ENCODE data around the gene TUG1.

The TUG1 gene

GRCh38 chr22:30968924-30969531, at the start of gene TUG1:
TSS of gene TUG1 (plus strand) at chr22:30969265.
- H3K4me1 Mint-ChIP-seq: peaks cover 38% of the 10 kb centered on the region

GRCh38 chr22:30919973-30920372, 49.1 kb upstream of the TUG1 start:
- Mint-ChIP-seq H3K27me3 (no peaks in the 10 kb centered on the region), H3K36me3 (ENCODE audit: insufficient read depth) (peaks cover 11% of the 10 kb centered on the region), H3K4me1 (peaks cover 6% of the 10 kb centered on the region), H3K4me3 (peak overlapping the region; percentile 55), H3K27ac (ENCODE audit: low read depth) (no peak overlapping the region), H3K9me3 (no peaks in the 10 kb centered on the region)
- ATAC-seq (replicated peaks; ENCODE audit: extremely low read depth, poor library complexity, severe bottlenecking): no peak
- no peak for DNase-seq (ENCODE audit: low spot score in 2 of 2)

More at GRCh38 chr22:30968924-30969531, at the start of gene TUG1:
- DNase-seq (ENCODE audit: low spot score in 2 of 2): peak; percentile 94 to 97
- H3K27me3 Mint-ChIP-seq: no peaks in the 10 kb centered on the region
- ATAC-seq (replicated peaks; ENCODE audit: extremely low read depth, poor library complexity, severe bottlenecking): peak; percentile 92
- peaks cover 5% of the 10 kb centered on the region for H3K9me3 Mint-ChIP-seq
- peak within 1 kb of the TSS; percentile 90 for H3K27ac Mint-ChIP-seq (ENCODE audit: low read depth)
- peak within 1 kb of the TSS; percentile 81 for H3K4me3 Mint-ChIP-seq
- peaks cover 19% of the 10 kb centered on the region for H3K36me3 Mint-ChIP-seq (ENCODE audit: insufficient read depth)

- DNase-seq (ENCODE audit: low spot score in 2 of 2) (peak; percentile 67 to 75), ATAC-seq (replicated peaks; ENCODE audit: extremely low read depth, poor library complexity, severe bottlenecking) (peak; percentile 66)
- Mint-ChIP-seq H3K36me3 (ENCODE audit: insufficient read depth) (peaks cover 12% of the 10 kb centered on the region), H3K27ac (ENCODE audit: low read depth) (no peak overlapping the region), H3K9me3 (no peaks in the 10 kb centered on the region), H3K27me3 (no peaks in the 10 kb centered on the region), H3K4me1 (peaks cover 6% of the 10 kb centered on the region), H3K4me3 (peak overlapping the region; percentile 55)
Measured at GRCh38 chr22:30920407-30920806, 48.7 kb upstream of the TUG1 start.

- peak overlapping the region; percentile 66 for H3K4me3 Mint-ChIP-seq
- ATAC-seq (replicated peaks; ENCODE audit: extremely low read depth, poor library complexity, severe bottlenecking): no peak
- H3K36me3 Mint-ChIP-seq (ENCODE audit: insufficient read depth): peaks cover 16% of the 10 kb centered on the region
Measured at GRCh38 chr22:30921108-30921507, 48.0 kb upstream of the TUG1 start.

GRCh38 chr22:30922151-30922611, 46.9 kb upstream of the TUG1 start:
- DNase-seq (ENCODE audit: low spot score in 2 of 2) (peak; percentile 47 to 64), ATAC-seq (replicated peaks; ENCODE audit: extremely low read depth, poor library complexity, severe bottlenecking) (peak; percentile 79)
- H3K9me3 Mint-ChIP-seq: no peaks in the 10 kb centered on the region
- H3K27ac Mint-ChIP-seq (ENCODE audit: low read depth): peak overlapping the region; percentile 84
- peaks cover 6% of the 10 kb centered on the region for H3K4me1 Mint-ChIP-seq
- no peaks in the 10 kb centered on the region for H3K27me3 Mint-ChIP-seq
- peak overlapping the region; percentile 66 for H3K4me3 Mint-ChIP-seq
- peaks cover 21% of the 10 kb centered on the region for H3K36me3 Mint-ChIP-seq (ENCODE audit: insufficient read depth)

More at GRCh38 chr22:30921108-30921507, 48.0 kb upstream of the TUG1 start:
- no peak overlapping the region for H3K27ac Mint-ChIP-seq (ENCODE audit: low read depth)
- peaks cover 6% of the 10 kb centered on the region for H3K4me1 Mint-ChIP-seq
- H3K27me3 Mint-ChIP-seq: no peaks in the 10 kb centered on the region
- DNase-seq (ENCODE audit: low spot score in 2 of 2): peak in 1 of 2 donors; percentile 3
- H3K9me3 Mint-ChIP-seq: no peaks in the 10 kb centered on the region

DNA sequence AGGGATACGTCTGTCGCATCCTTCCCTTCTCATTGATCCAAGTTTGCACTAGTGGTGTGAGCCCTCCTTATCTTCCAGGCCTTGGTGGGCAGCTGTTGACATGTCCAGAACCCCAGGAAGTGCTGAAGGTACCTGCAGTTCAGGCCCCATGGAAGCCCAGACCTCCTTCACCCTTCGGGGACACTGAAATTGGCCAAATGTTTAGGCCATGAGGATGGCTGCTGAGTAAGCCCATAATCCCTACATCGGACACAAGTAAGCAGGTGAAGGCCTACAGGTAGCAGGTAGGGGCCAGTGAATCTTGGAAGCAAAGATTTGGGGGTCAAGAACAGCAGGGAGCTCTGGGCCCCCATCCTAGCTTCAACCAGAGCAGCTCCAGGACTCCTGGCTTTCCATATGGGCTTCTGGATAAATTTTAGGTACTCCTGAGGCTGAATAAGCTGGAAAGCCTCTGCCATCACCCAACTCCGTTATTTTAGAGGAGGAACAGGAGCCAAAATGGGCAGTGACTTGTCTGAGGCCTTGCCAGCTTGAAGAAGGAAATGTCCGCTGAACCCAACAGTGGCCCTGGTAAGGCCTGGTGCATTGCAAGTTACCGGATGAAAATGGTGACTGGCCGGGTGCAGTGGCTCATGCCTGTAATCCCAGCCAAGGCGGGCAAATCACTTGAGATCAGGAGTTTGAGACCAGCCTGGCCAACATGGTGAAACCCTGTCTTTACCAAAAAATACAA, 45.7 kb upstream of the TUG1 start:
- Mint-ChIP-seq H3K27me3 (no peaks in the 10 kb centered on the region), H3K27ac (ENCODE audit: low read depth) (no peak overlapping the region), H3K9me3 (no peaks in the 10 kb centered on the region), H3K36me3 (ENCODE audit: insufficient read depth) (peaks cover 26% of the 10 kb centered on the region), H3K4me1 (peaks cover 6% of the 10 kb centered on the region), H3K4me3 (peak overlapping the region; percentile 31)
- no peak for ATAC-seq (replicated peaks; ENCODE audit: extremely low read depth, poor library complexity, severe bottlenecking)
- no peak for DNase-seq (ENCODE audit: low spot score in 2 of 2)

- Mint-ChIP-seq H3K4me1 (peaks cover 6% of the 10 kb centered on the region), H3K27ac (ENCODE audit: low read depth) (no peak overlapping the region), H3K36me3 (ENCODE audit: insufficient read depth) (peaks cover 37% of the 10 kb centered on the region), H3K9me3 (no peaks in the 10 kb centered on the region), H3K4me3 (no peak overlapping the region), H3K27me3 (no peaks in the 10 kb centered on the region)
- DNase-seq (ENCODE audit: low spot score in 2 of 2) (no peak), ATAC-seq (replicated peaks; ENCODE audit: extremely low read depth, poor library complexity, severe bottlenecking) (no peak)
Measured at GRCh38 chr22:30925667-30926066, 43.4 kb upstream of the TUG1 start.

DNA sequence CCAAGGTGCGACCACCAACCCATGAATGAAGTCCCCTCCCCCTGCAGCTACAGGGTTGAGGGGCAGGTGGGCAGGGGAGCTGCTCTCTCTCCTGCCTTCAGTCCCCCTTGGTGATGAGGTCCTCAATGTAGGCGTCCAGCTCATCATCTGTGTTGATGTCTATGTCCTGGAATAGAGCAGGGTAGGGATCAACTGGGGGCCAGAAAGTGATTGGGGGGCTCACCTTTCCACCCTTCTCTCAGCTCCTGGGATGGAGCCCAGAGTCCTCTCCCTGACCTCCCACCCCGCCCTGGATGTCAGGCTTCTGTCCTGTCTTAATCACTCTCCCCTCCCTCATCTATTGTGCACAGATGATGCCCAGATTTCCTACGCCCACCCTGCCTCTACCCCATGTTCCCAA, 42.4 kb upstream of the TUG1 start:
- DNase-seq (ENCODE audit: low spot score in 2 of 2) (no peak), ATAC-seq (replicated peaks; ENCODE audit: extremely low read depth, poor library complexity, severe bottlenecking) (no peak)
- no peak overlapping the region for H3K4me3 Mint-ChIP-seq
- no peak overlapping the region for H3K27ac Mint-ChIP-seq (ENCODE audit: low read depth)
- peaks cover 8% of the 10 kb centered on the region for H3K4me1 Mint-ChIP-seq
- H3K36me3 Mint-ChIP-seq (ENCODE audit: insufficient read depth): peaks cover 44% of the 10 kb centered on the region
- H3K9me3 Mint-ChIP-seq: no peaks in the 10 kb centered on the region
- H3K27me3 Mint-ChIP-seq: no peaks in the 10 kb centered on the region

DNA sequence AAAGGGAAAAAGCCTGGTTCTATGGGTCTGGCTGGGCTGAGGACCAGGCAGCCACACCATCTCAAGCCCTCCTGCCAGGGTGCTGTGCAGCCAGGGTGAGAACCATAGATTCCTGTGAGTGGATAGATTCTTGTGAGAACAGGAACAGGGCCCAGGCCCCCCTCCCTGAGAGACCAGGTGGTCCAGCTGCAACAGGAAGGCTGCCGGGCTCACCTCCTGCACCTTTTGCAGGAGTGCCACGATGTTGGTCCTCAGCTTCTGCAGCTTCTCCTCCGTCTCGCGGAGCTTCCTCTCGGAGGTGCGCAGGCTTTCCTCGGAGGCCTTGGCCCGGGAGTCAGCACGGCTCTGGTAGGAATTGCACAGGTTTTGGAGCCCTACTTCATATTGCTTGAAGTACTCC, 41.3 kb upstream of the TUG1 start:
- H3K4me1 Mint-ChIP-seq: peaks cover 12% of the 10 kb centered on the region
- DNase-seq (ENCODE audit: low spot score in 2 of 2) (no peak), ATAC-seq (replicated peaks; ENCODE audit: extremely low read depth, poor library complexity, severe bottlenecking) (no peak)
- no peaks in the 10 kb centered on the region for H3K9me3 Mint-ChIP-seq
- H3K4me3 Mint-ChIP-seq: no peak overlapping the region
- no peak overlapping the region for H3K27ac Mint-ChIP-seq (ENCODE audit: low read depth)
- H3K36me3 Mint-ChIP-seq (ENCODE audit: insufficient read depth): peaks cover 41% of the 10 kb centered on the region
- no peaks in the 10 kb centered on the region for H3K27me3 Mint-ChIP-seq

- no peaks in the 10 kb centered on the region for H3K27me3 Mint-ChIP-seq
- H3K9me3 Mint-ChIP-seq: no peaks in the 10 kb centered on the region
- peaks cover 46% of the 10 kb centered on the region for H3K36me3 Mint-ChIP-seq (ENCODE audit: insufficient read depth)
- no peak for DNase-seq (ENCODE audit: low spot score in 2 of 2)
- H3K4me3 Mint-ChIP-seq: no peak overlapping the region
- peaks cover 12% of the 10 kb centered on the region for H3K4me1 Mint-ChIP-seq
- ATAC-seq (replicated peaks; ENCODE audit: extremely low read depth, poor library complexity, severe bottlenecking): no peak
- H3K27ac Mint-ChIP-seq (ENCODE audit: low read depth): no peak overlapping the region
Measured at GRCh38 chr22:30928401-30928800, 40.7 kb upstream of the TUG1 start.

DNA sequence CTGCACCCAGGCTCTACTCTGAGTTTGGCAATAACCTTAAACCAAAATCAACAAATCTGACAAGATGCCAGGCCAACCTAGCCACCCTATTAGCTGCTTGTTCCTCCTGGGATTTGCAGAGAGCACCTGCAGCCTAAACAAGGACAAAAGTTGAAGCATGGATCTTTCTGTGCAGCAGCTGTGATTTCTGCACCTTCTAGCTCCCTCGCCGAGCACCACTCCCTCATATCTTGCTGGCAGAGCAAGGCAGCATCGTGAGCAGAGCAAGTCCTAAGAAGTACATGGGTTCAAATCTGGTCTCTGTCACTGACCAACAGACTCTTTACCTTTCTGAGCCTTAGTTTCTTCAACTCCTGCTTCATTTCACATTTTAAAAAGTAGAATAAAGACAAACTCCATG, 38.8 kb upstream of the TUG1 start:
- Mint-ChIP-seq H3K9me3 (no peaks in the 10 kb centered on the region), H3K27ac (ENCODE audit: low read depth) (no peak overlapping the region), H3K4me3 (no peak overlapping the region), H3K4me1 (peaks cover 12% of the 10 kb centered on the region), H3K27me3 (no peaks in the 10 kb centered on the region), H3K36me3 (ENCODE audit: insufficient read depth) (peaks cover 57% of the 10 kb centered on the region)
- DNase-seq (ENCODE audit: low spot score in 2 of 2) (no peak), ATAC-seq (replicated peaks; ENCODE audit: extremely low read depth, poor library complexity, severe bottlenecking) (no peak)

DNA sequence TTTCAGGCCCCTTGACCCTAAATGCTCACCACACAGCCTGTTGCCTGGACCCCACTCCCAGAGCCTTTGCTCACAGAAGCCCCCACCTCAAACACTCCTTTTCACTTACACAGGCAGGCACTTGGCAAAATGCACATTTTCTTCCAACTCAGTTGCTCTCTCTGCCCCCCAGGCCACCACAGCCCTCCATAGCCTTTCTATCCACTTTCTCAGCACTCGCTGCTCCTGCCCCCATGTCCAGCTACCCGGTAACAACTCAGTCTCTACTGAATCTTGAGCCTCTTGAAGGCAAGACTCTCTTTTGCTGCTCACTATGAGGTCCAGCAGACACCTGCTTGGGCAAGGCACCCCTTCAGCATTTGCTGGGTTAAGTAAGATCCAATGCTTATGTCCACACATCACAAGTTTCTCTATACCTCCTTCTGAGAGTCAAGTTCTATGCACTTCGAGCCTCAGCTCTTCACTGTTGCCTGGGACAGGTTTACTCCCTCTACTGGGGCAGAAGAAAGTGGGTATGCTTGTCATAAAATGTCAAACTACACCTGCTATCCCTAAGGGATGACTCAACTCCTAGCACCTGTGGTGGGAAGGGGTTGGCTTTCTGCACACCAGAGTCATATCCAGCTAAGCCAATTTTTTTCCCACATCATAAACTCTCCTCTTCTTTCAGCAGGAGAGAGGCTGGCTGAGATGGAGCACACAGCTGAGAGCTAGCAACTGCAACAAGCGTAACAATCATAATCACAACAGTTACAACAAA, 37.3 kb upstream of the TUG1 start:
- Mint-ChIP-seq H3K27me3 (no peaks in the 10 kb centered on the region), H3K36me3 (ENCODE audit: insufficient read depth) (peaks cover 59% of the 10 kb centered on the region), H3K9me3 (no peaks in the 10 kb centered on the region), H3K4me1 (peaks cover 12% of the 10 kb centered on the region), H3K27ac (ENCODE audit: low read depth) (peak overlapping the region; percentile 20), H3K4me3 (no peak overlapping the region)
- no peak for ATAC-seq (replicated peaks; ENCODE audit: extremely low read depth, poor library complexity, severe bottlenecking)
- no peak for DNase-seq (ENCODE audit: low spot score in 2 of 2)
